NCI-H2107 treated with DMSO at 0.1 percent for 48 hours (cell line): ENCODE data around the gene OSBP2.

ENCODE experiments used
- DNase-seq: peaks from one replicate; lab custom pipeline; 2025; ENCODE audit not compliant: unreplicated experiment; lab: John Stamatoyannopoulos, UW

Gene OSBP2, protein sequence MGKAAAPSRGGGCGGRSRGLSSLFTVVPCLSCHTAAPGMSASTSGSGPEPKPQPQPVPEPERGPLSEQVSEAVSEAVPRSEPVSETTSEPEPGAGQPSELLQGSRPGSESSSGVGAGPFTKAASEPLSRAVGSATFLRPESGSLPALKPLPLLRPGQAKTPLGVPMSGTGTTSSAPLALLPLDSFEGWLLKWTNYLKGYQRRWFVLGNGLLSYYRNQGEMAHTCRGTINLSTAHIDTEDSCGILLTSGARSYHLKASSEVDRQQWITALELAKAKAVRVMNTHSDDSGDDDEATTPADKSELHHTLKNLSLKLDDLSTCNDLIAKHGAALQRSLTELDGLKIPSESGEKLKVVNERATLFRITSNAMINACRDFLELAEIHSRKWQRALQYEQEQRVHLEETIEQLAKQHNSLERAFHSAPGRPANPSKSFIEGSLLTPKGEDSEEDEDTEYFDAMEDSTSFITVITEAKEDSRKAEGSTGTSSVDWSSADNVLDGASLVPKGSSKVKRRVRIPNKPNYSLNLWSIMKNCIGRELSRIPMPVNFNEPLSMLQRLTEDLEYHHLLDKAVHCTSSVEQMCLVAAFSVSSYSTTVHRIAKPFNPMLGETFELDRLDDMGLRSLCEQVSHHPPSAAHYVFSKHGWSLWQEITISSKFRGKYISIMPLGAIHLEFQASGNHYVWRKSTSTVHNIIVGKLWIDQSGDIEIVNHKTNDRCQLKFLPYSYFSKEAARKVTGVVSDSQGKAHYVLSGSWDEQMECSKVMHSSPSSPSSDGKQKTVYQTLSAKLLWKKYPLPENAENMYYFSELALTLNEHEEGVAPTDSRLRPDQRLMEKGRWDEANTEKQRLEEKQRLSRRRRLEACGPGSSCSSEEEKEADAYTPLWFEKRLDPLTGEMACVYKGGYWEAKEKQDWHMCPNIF

DNA sequence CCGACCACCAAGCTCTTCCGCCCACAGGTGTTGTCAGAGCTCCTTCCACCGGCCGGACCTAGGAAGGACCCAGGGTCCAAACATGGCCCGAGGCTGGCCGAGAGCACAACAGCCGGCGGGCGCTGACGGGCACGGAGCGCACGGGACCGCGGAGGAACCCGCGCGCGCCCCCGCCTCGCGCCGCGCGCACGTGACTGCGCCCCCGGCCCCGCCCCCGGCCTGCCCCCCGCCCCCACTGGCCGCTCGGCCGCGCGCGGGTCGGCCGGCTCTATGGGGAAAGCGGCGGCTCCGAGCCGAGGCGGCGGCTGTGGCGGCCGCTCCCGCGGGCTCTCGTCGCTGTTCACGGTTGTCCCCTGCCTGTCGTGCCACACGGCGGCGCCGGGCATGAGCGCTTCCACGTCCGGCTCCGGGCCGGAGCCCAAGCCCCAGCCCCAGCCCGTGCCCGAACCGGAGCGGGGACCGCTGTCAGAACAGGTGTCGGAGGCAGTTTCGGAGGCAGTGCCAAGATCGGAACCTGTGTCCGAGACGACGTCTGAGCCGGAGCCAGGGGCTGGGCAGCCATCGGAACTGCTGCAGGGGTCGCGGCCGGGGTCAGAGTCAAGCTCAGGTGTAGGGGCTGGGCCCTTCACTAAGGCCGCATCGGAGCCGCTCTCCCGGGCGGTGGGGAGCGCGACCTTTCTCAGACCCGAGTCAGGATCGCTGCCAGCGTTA lies at the start of gene OSBP2:
TSS of gene OSBP2 (plus strand) at position 235 of the 711 bp plus-strand sequence. CDS start at position 271, 36 bp downstream.
- DNase-seq: no peak

GRCh38 chr22:30646518-30647160 lies 48.0 kb upstream of the OSBP2 start:
- no peak for DNase-seq

GRCh38 chr22:30647536-30647935 lies 47.1 kb upstream of the OSBP2 start:
- DNase-seq: no peak

GRCh38 chr22:30648825-30649224 lies 45.8 kb upstream of the OSBP2 start:
- no peak for DNase-seq

GRCh38 chr22:30649430-30650007 lies 45.2 kb upstream of the OSBP2 start:
- no peak for DNase-seq

DNA sequence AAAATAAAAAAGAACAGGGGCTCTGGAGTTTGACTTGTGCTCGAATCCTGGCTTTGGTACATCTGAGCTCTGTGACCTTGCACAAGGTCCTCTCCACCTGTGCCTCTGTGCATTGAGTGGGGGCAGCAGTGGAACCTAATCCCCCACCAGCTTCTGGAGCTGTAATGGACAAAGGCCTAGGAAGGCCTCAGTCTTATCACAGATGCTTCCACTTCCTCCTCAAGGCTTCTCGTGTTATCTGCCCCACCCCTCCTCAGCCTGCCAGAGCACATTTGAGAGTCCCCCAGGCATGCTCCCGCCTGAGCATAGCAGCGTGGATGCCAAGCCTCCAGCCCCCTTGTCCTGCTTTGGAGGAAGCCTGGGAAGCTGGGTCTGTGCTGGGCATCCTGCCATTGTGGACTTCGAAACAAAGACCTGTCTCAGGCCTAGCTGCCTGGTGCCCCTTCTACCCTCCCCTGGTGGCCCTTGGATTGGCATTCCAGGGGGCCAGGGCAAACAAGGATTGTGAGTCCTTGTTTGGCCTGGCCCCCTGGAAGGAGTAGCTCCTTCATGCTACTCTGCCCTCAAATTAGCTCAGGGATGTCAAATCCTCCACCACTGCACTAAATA lies 44.1 kb upstream of the OSBP2 start:
- DNase-seq: no peak

- no peak for DNase-seq
Measured at GRCh38 chr22:30652852-30653251, 41.8 kb upstream of the OSBP2 start.

- no peak for DNase-seq
Measured at GRCh38 chr22:30654361-30654760, 40.3 kb upstream of the OSBP2 start.

GRCh38 chr22:30655532-30655931 lies 39.1 kb upstream of the OSBP2 start:
- DNase-seq: no peak

DNA sequence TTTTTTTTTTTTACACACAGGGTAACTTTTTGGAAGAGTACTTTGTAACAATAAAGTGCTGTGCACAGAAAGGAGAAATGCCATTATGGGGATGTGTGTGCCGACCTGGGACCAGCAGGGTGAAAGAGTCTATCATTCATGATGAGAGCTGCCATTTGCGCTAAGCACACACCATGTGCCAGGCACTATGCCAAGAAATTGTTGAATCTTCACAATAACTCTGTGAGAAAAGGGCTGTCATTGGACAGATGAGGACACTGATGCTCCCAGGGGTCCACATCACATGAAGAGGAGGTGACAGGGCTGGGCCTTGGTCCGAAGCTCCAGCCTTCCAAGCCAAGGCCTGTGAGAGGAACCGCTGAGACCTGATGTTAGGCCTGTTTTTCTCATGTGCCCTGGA lies 32.6 kb upstream of the OSBP2 start:
- no peak for DNase-seq

DNA sequence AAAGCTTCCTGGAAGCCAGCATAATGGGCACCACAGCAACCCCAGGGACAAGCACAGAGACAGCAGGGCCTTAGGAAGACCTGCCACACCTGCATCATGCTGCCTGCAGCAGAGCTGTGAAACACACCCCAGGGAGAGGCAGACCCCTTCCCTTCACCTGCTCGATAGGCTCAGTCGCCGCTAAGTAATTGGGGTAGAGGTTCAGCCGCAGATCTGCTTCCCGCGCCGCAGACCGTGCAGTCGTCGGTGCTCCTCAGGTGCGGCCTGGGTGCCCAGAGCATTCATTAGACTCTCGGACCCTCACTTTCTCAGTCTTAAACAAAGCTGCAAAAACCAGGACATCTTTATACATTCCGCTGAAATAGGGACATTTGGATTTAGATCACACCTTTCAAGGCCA lies 29.9 kb upstream of the OSBP2 start:
- no peak for DNase-seq

GRCh38 chr22:30665266-30665665 lies 29.4 kb upstream of the OSBP2 start:
- DNase-seq: no peak

DNA sequence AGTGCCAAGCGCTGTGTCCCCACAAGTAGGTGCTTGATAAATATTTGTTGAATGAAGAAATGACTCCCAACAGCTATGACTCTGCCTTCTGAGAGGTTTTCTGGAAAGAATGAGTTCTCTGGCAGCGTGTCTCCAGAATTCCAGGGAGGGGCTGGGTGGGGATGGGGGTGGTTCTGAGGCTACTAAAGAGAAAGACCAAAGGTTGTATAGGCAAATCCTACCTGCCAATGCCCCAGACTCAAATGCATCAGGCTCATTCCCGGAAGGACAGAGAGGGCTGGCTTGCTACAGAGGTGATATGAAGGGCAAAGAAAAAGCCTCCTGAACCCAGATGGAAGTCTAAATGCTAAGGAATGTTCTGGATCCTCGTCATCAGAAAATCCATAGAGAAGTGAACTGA lies 28.9 kb upstream of the OSBP2 start:
- DNase-seq: no peak

GRCh38 chr22:30667107-30667493 lies 27.6 kb upstream of the OSBP2 start:
- no peak for DNase-seq

GRCh38 chr22:30667494-30668385 lies 26.9 kb upstream of the OSBP2 start, which contains the start of gene DUSP18:
Gene DUSP18 (minus strand): TSS chr22:30667875. CDS start chr22:30664003, 3,872 bp downstream.
- peak; percentile 33 for DNase-seq

GRCh38 chr22:30668386-30668710 lies 26.3 kb upstream of the OSBP2 start:
- DNase-seq: no peak

- no peak for DNase-seq
Measured at GRCh38 chr22:30671071-30671470, 23.6 kb upstream of the OSBP2 start.

DNA sequence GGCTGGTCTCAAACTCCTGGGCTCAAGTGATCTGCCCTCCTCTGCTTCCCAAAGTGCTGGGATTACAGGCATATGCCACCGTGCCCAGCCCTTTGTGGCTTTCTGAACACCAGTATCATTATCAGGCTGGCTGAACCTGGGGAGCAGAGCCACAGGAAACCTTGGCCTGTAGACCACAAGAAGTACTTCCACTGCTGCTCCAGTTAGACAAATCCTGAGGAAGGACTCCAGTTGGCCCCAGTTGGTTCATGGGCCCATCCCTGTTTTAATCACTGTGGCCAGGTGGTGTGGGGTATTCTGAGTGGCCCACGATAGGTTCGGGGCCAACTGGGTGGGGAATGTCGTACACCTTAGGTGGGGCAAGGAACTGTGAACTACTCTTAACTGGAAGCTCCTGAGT lies 21.5 kb upstream of the OSBP2 start:
- DNase-seq: no peak

GRCh38 chr22:30674482-30674881 lies 20.2 kb upstream of the OSBP2 start:
- no peak for DNase-seq
